Uterus (tissue), 4 donors: ENCODE data around the gene ABCA13. TPM values are rescaled to one million over a fixed set of nuclear protein-coding genes. Genes with fewer than 3 reads are reported as not detected.

Experiments used
- DNase-seq, 2 donors: peaks; one replicate each; pipeline ENCODE4 v3.0.0-alpha.2; 2019 to 2020
- H3K27ac ChIP-seq, 2 donors: fragments of 200-600 bp; sonication (generic); 1 replicate in 1 of 2; 2 replicates in 1 of 2; pipeline ENCODE4 v1.5.1; 2016 to 2018
- H3K27me3 ChIP-seq, 2 donors: fragments of 200-600 bp; sonication (generic); one replicate each; pipeline ENCODE4 v1.5.1; 2018 to 2019; ENCODE audit warnings: control low read depth in 1 of 2
- H3K36me3 ChIP-seq, 2 donors: fragments of 200-600 bp; sonication (generic); one replicate each; pipeline ENCODE4 v1.5.1; 2019; ENCODE audit warnings: control low read depth in 1 of 2
- H3K4me1 ChIP-seq, 2 donors: fragments of 200-600 bp; sonication (generic); one replicate each; pipeline ENCODE4 v1.5.1; 2018 to 2019; ENCODE audit warnings: control low read depth in 1 of 2
- H3K4me3 ChIP-seq, 2 donors: fragments of 200-600 bp; sonication (generic); 1 replicate in 1 of 2; 2 replicates in 1 of 2; pipeline ENCODE4 v1.5.1; 2018 to 2019; ENCODE audit warnings: mild to moderate bottlenecking in 1 of 2
- H3K9me3 ChIP-seq, 2 donors: fragments of 200-600 bp; sonication (generic); one replicate each; pipeline ENCODE4 v1.5.1; 2019; ENCODE audit warnings: control low read depth in 1 of 2
- CTCF ChIP-seq, 4 experiments: fragments of 200-600 bp in 2 of 4; fragments of 450-650 bp in 2 of 4; sonication (generic) in 2 of 4; IDR thresholded peaks; one replicate each; pipeline ENCODE4 v1.5.1; 2016 to 2019; ENCODE audit warnings: antibody characterized with exemption in 4 of 4, mild to moderate bottlenecking in 2 of 4, moderate library complexity in 1 of 4
- POLR2A ChIP-seq, 2 donors: fragments of 450-650 bp; IDR thresholded peaks; one replicate each; pipeline ENCODE4 v1.6.1; 2016; ENCODE audit warnings: antibody characterized with exemption in 2 of 2, mild to moderate bottlenecking in 1 of 2, moderate library complexity in 1 of 2
- intact Hi-C: fragments of 100-400 bp; cut with DNase I; formaldehyde crosslinking; loops from one replicate; pipeline ENCODE4 v1.15.1; 2023; ENCODE audit warnings: low total_unique reads
- total RNA-seq, 4 donors: library from RNA; depleted of rRNA in 3 of 4; stranded (reverse); fragments of >200 nt in 3 of 4; gene quantifications; one replicate each; pipeline versions ENCODE4 v1.1.0 to v1.2.4, GENCODE V29; 2014 to 2023
- donor health status: DM: yes; HTN: yes; CAD: no.

Gene ABCA13
- total RNA-seq, 4 donors from 2014 or later = 0.12 to 1.0 (median 0.26) TPM; not detected in 1

- Histone ChIP-seq H3K4me1 (no peaks in the 10 kb centered on the region), H3K36me3 (no peaks in the 10 kb centered on the region), H3K9me3 (no peaks in the 10 kb centered on the region), H3K27me3 (no peaks in the 10 kb centered on the region), H3K4me3 (no peak overlapping the region), H3K27ac (no peak overlapping the region)
- no peak for TF ChIP-seq POLR2A (IDR thresholded peaks at IDR 0.05)
- TF ChIP-seq CTCF (IDR thresholded peaks at IDR 0.05) = no peak
- DNase-seq = no peak
- intact Hi-C loops = no loop called here
These were observed 66.1 kb downstream of the ABCA13 start for GRCh38 chr7:48237354-48237753.

- TF ChIP-seq CTCF (IDR thresholded peaks at IDR 0.05) (no peak), POLR2A (IDR thresholded peaks at IDR 0.05) (no peak)
- no peaks in the 10 kb centered on the region for H3K36me3 ChIP-seq
- intact Hi-C loops = no loop called here
- no peak for DNase-seq
- H3K27ac ChIP-seq = no peak overlapping the region
- no peak overlapping the region for H3K4me3 ChIP-seq
- no peaks in the 10 kb centered on the region for H3K9me3 ChIP-seq
- no peaks in the 10 kb centered on the region for H3K27me3 ChIP-seq
- no peaks in the 10 kb centered on the region for H3K4me1 ChIP-seq
These were observed 71.6 kb downstream of the ABCA13 start for GRCh38 chr7:48242846-48243245.

- no peak for DNase-seq
- intact Hi-C loops = no loop called here
- no peaks in the 10 kb centered on the region for H3K9me3 ChIP-seq
- no peaks in the 10 kb centered on the region for H3K27me3 ChIP-seq
- TF ChIP-seq POLR2A (IDR thresholded peaks at IDR 0.05) (no peak), CTCF (IDR thresholded peaks at IDR 0.05) (no peak)
- H3K4me1 ChIP-seq = no peaks in the 10 kb centered on the region
- H3K27ac ChIP-seq = no peak overlapping the region
- H3K36me3 ChIP-seq = no peaks in the 10 kb centered on the region
- no peak overlapping the region for H3K4me3 ChIP-seq
These were observed 73.6 kb downstream of the ABCA13 start for GRCh38 chr7:48244864-48245271.

GRCh38 chr7:48245751-48246472, 74.7 kb downstream of the ABCA13 start:
- no peaks in the 10 kb centered on the region for H3K9me3 ChIP-seq
- H3K27ac ChIP-seq = no peak overlapping the region
- H3K36me3 ChIP-seq = no peaks in the 10 kb centered on the region
- no peak for TF ChIP-seq POLR2A (IDR thresholded peaks at IDR 0.05)
- TF ChIP-seq CTCF (IDR thresholded peaks at IDR 0.05) = no peak
- intact Hi-C loops = no loop called here
- H3K27me3 ChIP-seq = no peaks in the 10 kb centered on the region
- DNase-seq = no peak
- H3K4me3 ChIP-seq = no peak overlapping the region
- H3K4me1 ChIP-seq = no peaks in the 10 kb centered on the region

- H3K4me1 ChIP-seq = no peaks in the 10 kb centered on the region
- DNase-seq = no peak
- intact Hi-C loops = no loop called here
- no peaks in the 10 kb centered on the region for H3K36me3 ChIP-seq
- no peaks in the 10 kb centered on the region for H3K9me3 ChIP-seq
- TF ChIP-seq CTCF (IDR thresholded peaks at IDR 0.05) (no peak), POLR2A (IDR thresholded peaks at IDR 0.05) (no peak)
- no peaks in the 10 kb centered on the region for H3K27me3 ChIP-seq
- H3K27ac ChIP-seq = no peak overlapping the region
- no peak overlapping the region for H3K4me3 ChIP-seq
These were observed 77.9 kb downstream of the ABCA13 start for GRCh38 chr7:48249166-48249565.
